Upper lobe of left lung (tissue), 4 donors: ENCODE results near the gene TANGO2.

Source experiments
- EP300 ChIP-seq, 4 donors: sonication (generic); formaldehyde crosslinking; IDR thresholded peaks; one replicate each; pipeline ENCODE4 v1.5.1; 2017; ENCODE audit warnings: antibody characterized with exemption in 4 of 4, control low read depth in 2 of 4
- POLR2A ChIP-seq, 4 donors: fragments of 450-650 bp; IDR thresholded peaks; one replicate each; pipeline ENCODE4 v1.5.1; 2016 to 2017; ENCODE audit warnings: antibody characterized with exemption in 4 of 4, mild to moderate bottlenecking in 2 of 4
- TF ChIP-seq, protein P1 (sequence below), 6 experiments: fragments of 450-650 bp in 4 of 6; fragments of 200-600 bp in 2 of 6; sonication (generic) in 2 of 6; IDR thresholded peaks; one replicate each; pipeline ENCODE4 v1.5.1; 2016 to 2019; ENCODE audit warnings: antibody characterized with exemption in 6 of 6

- TF ChIP-seq, protein P1, sequence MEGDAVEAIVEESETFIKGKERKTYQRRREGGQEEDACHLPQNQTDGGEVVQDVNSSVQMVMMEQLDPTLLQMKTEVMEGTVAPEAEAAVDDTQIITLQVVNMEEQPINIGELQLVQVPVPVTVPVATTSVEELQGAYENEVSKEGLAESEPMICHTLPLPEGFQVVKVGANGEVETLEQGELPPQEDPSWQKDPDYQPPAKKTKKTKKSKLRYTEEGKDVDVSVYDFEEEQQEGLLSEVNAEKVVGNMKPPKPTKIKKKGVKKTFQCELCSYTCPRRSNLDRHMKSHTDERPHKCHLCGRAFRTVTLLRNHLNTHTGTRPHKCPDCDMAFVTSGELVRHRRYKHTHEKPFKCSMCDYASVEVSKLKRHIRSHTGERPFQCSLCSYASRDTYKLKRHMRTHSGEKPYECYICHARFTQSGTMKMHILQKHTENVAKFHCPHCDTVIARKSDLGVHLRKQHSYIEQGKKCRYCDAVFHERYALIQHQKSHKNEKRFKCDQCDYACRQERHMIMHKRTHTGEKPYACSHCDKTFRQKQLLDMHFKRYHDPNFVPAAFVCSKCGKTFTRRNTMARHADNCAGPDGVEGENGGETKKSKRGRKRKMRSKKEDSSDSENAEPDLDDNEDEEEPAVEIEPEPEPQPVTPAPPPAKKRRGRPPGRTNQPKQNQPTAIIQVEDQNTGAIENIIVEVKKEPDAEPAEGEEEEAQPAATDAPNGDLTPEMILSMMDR (IDR thresholded peaks at IDR 0.05): no peak
- TF ChIP-seq EP300 (IDR thresholded peaks at IDR 0.05): no peak
- TF ChIP-seq POLR2A (IDR thresholded peaks at IDR 0.05): peak in 3 of 4 donors; percentile 17 to 67 (median 41)
These were observed 579 bp downstream of the TANGO2 start for GRCh38 chr22:20021196-20022181.
